Natural killer cell (primary cell): Measurements from ENCODE around the gene RHOV. TPM values are rescaled to one million over a fixed set of nuclear protein-coding genes. Genes with fewer than 3 reads are reported as not detected.

ENCODE experiments used
- ATAC-seq, 3 donors: fragments of 150-1000 bp in 2 of 3; fragments of 200-7000 bp in 1 of 3; cut with Tn5 transposase; 1 replicate in 1 of 3; 2 replicates in 2 of 3; pipeline ENCODE4 v1.10.0; 2021; ENCODE audit warnings: mild to moderate bottlenecking in 2 of 3, moderate library complexity in 2 of 3
- DNase-seq, 2 donors: peaks; one replicate each; pipeline versions ENCODE4 v3.0.0 to v3.0.0-alpha.2; 2013 to 2021; ENCODE audit warnings: mixed read lengths in 1 of 2
- H3K27ac ChIP-seq: one replicate; pipeline ENCODE4 v1.5.1; 2013; ENCODE audit warnings: mild to moderate bottlenecking, low read length
- H3K27me3 ChIP-seq: one replicate; pipeline ENCODE4 v1.6.1; 2013; ENCODE audit warnings: low read length; ENCODE audit not compliant: control insufficient read depth, insufficient read depth
- H3K36me3 ChIP-seq: one replicate; pipeline ENCODE4 v1.6.1; 2013; ENCODE audit warnings: low read length; ENCODE audit not compliant: control insufficient read depth, insufficient read depth
- H3K4me1 ChIP-seq: one replicate; pipeline ENCODE4 v1.6.1; 2013; ENCODE audit warnings: low read length; ENCODE audit not compliant: control insufficient read depth, insufficient read depth
- H3K4me3 ChIP-seq: one replicate; pipeline ENCODE4 v1.5.1; 2013; ENCODE audit warnings: low read length
- H3K9me3 ChIP-seq: one replicate; pipeline ENCODE4 v1.6.1; 2013; ENCODE audit warnings: low read length; ENCODE audit not compliant: control insufficient read depth, insufficient read depth
- H3K27ac Mint-ChIP-seq, 2 donors: one replicate each; pipeline ENCODE4 v1.8.0; 2022; ENCODE audit warnings: mild to moderate bottlenecking in 2 of 2, mixed read lengths in 2 of 2, moderate library complexity in 1 of 2
- H3K27me3 Mint-ChIP-seq, 2 donors: one replicate each; pipeline ENCODE4 v1.8.0; 2022; ENCODE audit warnings: low read depth in 2 of 2, mixed read lengths in 2 of 2
- H3K36me3 Mint-ChIP-seq: one replicate; pipeline ENCODE4 v1.8.0; 2022; ENCODE audit warnings: mixed read lengths
- H3K4me1 Mint-ChIP-seq, 2 donors: one replicate each; pipeline ENCODE4 v1.8.0; 2022; ENCODE audit warnings: mixed read lengths in 2 of 2
- H3K4me3 Mint-ChIP-seq: one replicate; pipeline ENCODE4 v1.8.0; 2022; ENCODE audit warnings: mild to moderate bottlenecking, moderate library complexity, mixed read lengths
- H3K9me3 Mint-ChIP-seq, 2 donors: one replicate each; pipeline ENCODE4 v1.8.0; 2022; ENCODE audit warnings: mixed read lengths in 2 of 2
- CTCF ChIP-seq: fragments of 200-600 bp; IDR thresholded peaks from one replicate; pipeline ENCODE4 v1.8.0; 2022; ENCODE audit warnings: antibody characterized with exemption
- WGBS: methylation state at CpG from one replicate; pipeline ENCODE4 v1.1.7; 2013; ENCODE audit warnings: missing lambda C conversion rate; ENCODE audit not compliant: insufficient coverage; 5-methylcytosine and 5-hydroxymethylcytosine counted together
- intact Hi-C: fragments of 100-400 bp; cut with micrococcal nuclease; formaldehyde crosslinking; loops from one replicate; pipeline ENCODE4 v1.14.2; 2022
- total RNA-seq, 4 donors: library from RNA; stranded (reverse); fragments of 120-200 nt in 1 of 4; gene quantifications; one replicate each; pipeline versions ENCODE4 v1.2.3 to v1.2.4, GENCODE V29; 2013 to 2022

RHOV gene
- total RNA-seq, 3 donors from 2014 or later (not counting 1 experiment from before 2014, with no cell fraction given) = not detected

DNA sequence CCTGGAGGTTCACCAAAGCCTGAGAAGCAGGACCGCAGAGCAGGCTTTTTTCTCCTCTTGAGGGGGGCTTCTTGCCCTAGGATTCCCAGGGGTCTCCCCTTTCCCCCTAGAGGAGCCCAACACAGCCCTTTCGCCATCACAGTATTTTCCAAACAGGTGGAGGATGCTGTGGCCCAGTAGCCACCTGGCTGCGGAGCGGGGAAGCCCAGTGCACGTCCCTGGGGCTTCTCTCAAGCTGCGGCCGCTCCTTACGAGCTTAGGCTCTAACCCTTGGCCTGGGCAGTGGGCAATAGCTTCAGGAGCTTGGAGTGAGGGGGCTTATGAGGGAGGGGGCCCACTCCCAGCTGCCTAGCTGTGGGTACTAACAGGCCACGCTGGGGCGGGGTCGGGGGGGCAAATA is 43.6 kb upstream of the RHOV start:
- no peaks in the 10 kb centered on the region for H3K4me1 Mint-ChIP-seq
- H3K27me3 Mint-ChIP-seq = peaks cover 3% of the 10 kb centered on the region in 2 donors
- Histone ChIP-seq H3K27ac (no peak overlapping the region), H3K4me3 (no peak overlapping the region), H3K27me3 (no peaks in the 10 kb centered on the region), H3K4me1 (no peaks in the 10 kb centered on the region), H3K9me3 (no peaks in the 10 kb centered on the region), H3K36me3 (no peaks in the 10 kb centered on the region)
- H3K27ac Mint-ChIP-seq = no peak overlapping the region
- H3K9me3 Mint-ChIP-seq = no peaks in the 10 kb centered on the region
- WGBS = 83% methylated on average over 11 of the region's 11 CpGs
- no peak overlapping the region for H3K4me3 Mint-ChIP-seq
- no peak for TF ChIP-seq CTCF
- ATAC-seq = no peak
- no peaks in the 10 kb centered on the region for H3K36me3 Mint-ChIP-seq
- DNase-seq = no peak
- intact Hi-C loops = no loop called here

- H3K4me1 Mint-ChIP-seq = no peaks in the 10 kb centered on the region
- no peak overlapping the region for H3K4me3 ChIP-seq
- H3K9me3 ChIP-seq = no peaks in the 10 kb centered on the region
- no peaks in the 10 kb centered on the region for H3K36me3 Mint-ChIP-seq
- 71% methylated on average over 6 of the region's 6 CpGs for WGBS
- DNase-seq = no peak
- H3K36me3 ChIP-seq = no peaks in the 10 kb centered on the region
- H3K27ac ChIP-seq = no peak overlapping the region
- no peak for ATAC-seq
- no peaks in the 10 kb centered on the region for H3K9me3 Mint-ChIP-seq
- no peak overlapping the region for H3K27ac Mint-ChIP-seq
- H3K27me3 Mint-ChIP-seq = peaks cover 0 to 2% of the 10 kb centered on the region in 2 donors
- no peaks in the 10 kb centered on the region for H3K4me1 ChIP-seq
- H3K27me3 ChIP-seq = no peaks in the 10 kb centered on the region
- no peak overlapping the region for H3K4me3 Mint-ChIP-seq
- TF ChIP-seq CTCF = no peak
- intact Hi-C loops = no loop called here
These were observed 41.6 kb upstream of the RHOV start for GRCh38 chr15:40915679-40916078.

DNA sequence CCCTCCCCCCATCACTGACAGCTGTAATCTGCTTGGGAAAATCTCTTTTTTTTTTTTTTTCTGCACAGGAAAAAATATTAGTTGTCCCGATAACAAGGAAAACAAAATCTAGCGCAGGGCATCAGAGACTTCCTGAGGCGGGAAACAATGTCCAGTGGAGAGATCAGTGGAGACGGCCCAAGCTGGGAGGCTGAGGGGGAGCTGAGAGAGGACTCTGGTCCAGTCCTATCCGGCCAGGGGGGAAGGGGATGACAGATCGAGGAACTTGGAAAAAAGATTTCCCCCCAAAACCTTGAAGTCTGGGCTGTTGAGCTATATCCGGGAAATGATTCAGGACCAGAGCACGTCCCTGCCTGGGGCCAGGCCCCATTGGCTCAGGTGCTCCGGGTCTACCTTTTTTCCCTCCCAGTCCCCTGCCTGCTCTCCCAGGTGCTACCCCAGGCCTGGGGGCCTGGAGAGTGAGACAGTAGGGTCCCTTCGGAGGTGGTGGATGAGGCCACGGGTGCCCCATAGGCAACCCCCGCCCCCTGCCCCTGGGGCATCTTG is 41.2 kb upstream of the RHOV start:
- Mint-ChIP-seq H3K4me3 (no peak overlapping the region), H3K36me3 (no peaks in the 10 kb centered on the region), H3K4me1 (no peaks in the 10 kb centered on the region), H3K9me3 (no peaks in the 10 kb centered on the region), H3K27me3 (no peaks in the 10 kb centered on the region), H3K27ac (no peak overlapping the region)
- Histone ChIP-seq H3K27me3 (no peaks in the 10 kb centered on the region), H3K36me3 (no peaks in the 10 kb centered on the region), H3K9me3 (no peaks in the 10 kb centered on the region), H3K4me1 (no peaks in the 10 kb centered on the region), H3K4me3 (no peak overlapping the region), H3K27ac (no peak overlapping the region)
- intact Hi-C loops = no loop called here
- 94% methylated on average over 12 of the region's 12 CpGs for WGBS
- ATAC-seq (no peak), DNase-seq (no peak)
- no peak for TF ChIP-seq CTCF

- Histone ChIP-seq H3K4me1 (no peaks in the 10 kb centered on the region), H3K4me3 (no peak overlapping the region), H3K9me3 (no peaks in the 10 kb centered on the region), H3K27me3 (no peaks in the 10 kb centered on the region), H3K36me3 (no peaks in the 10 kb centered on the region), H3K27ac (no peak overlapping the region)
- H3K4me1 Mint-ChIP-seq = no peaks in the 10 kb centered on the region
- DNase-seq (no peak), ATAC-seq (no peak)
- no peak overlapping the region for H3K4me3 Mint-ChIP-seq
- no peak overlapping the region for H3K27ac Mint-ChIP-seq
- intact Hi-C loops = no loop called here
- no peaks in the 10 kb centered on the region for H3K9me3 Mint-ChIP-seq
- no peaks in the 10 kb centered on the region for H3K36me3 Mint-ChIP-seq
- no peaks in the 10 kb centered on the region for H3K27me3 Mint-ChIP-seq
- 85% methylated on average over 6 of the region's 8 CpGs for WGBS
- no peak for TF ChIP-seq CTCF
These were observed 40.5 kb upstream of the RHOV start for GRCh38 chr15:40914486-40914885.
